Astrocyte (in vitro differentiated cells and primary cell): Measurements from ENCODE around the gene ATP5PB. TPM values are rescaled to one million over a fixed set of nuclear protein-coding genes. Genes with fewer than 3 reads are reported as not detected.
A peak's percentile ranks its signal among the peaks of the same experiment; 100 is the strongest.

Source experiments
- DNase-seq: peaks from one replicate; pipeline ENCODE4 v3.0.0-alpha.2; 2010; ENCODE audit warnings: low read depth
- FAIRE-seq: peaks from 2 replicates; lab custom pipeline; 2011; peaks lifted over from hg19 to GRCh38; lab: Jason Lieb, UNC
- H2AFZ ChIP-seq: 2 replicates; pipeline ENCODE4 v1.6.0; 2012; ENCODE audit warnings: low read depth, low read length, inconsistent platforms
- H3K27ac ChIP-seq: 2 replicates; pipeline ENCODE4 v1.5.1; 2011; ENCODE audit warnings: low read depth, low read length, inconsistent platforms
- H3K27me3 ChIP-seq: 2 replicates; pipeline ENCODE4 v1.6.0; 2011; ENCODE audit warnings: low read length, inconsistent platforms; ENCODE audit not compliant: insufficient read depth
- H3K36me3 ChIP-seq: 2 replicates; pipeline ENCODE4 v1.5.1; 2011; ENCODE audit warnings: low read length, inconsistent platforms; ENCODE audit not compliant: insufficient read depth
- H3K4me1 ChIP-seq: 2 replicates; pipeline ENCODE4 v1.5.1; 2011; ENCODE audit warnings: low read length, inconsistent platforms; ENCODE audit not compliant: insufficient read depth
- H3K4me2 ChIP-seq: 2 replicates; pipeline ENCODE4 v1.6.0; 2012; ENCODE audit warnings: low read length, inconsistent platforms
- H3K4me3 ChIP-seq: 2 replicates; pipeline ENCODE4 v1.5.1; 2011; ENCODE audit warnings: low read depth, mild to moderate bottlenecking, low read length, inconsistent platforms; ENCODE audit not compliant: insufficient read depth
- H3K79me2 ChIP-seq: 2 replicates; pipeline ENCODE4 v1.6.0; 2012; ENCODE audit warnings: mild to moderate bottlenecking, low read length, inconsistent platforms; ENCODE audit not compliant: insufficient read depth
- H3K9ac ChIP-seq: 2 replicates; pipeline ENCODE4 v1.6.0; 2012; ENCODE audit warnings: mild to moderate bottlenecking, low read length, inconsistent platforms
- H3K9me3 ChIP-seq: 2 replicates; pipeline ENCODE4 v1.5.1; 2012; ENCODE audit warnings: low read depth, mild to moderate bottlenecking, low read length, inconsistent platforms; ENCODE audit not compliant: insufficient read depth
- H4K20me1 ChIP-seq: 2 replicates; pipeline ENCODE4 v1.6.0; 2012; ENCODE audit warnings: low read length, inconsistent platforms; ENCODE audit not compliant: insufficient read depth
- H3K27ac Mint-ChIP-seq: one replicate; pipeline ENCODE4 v1.8.0; 2021; ENCODE audit warnings: mild to moderate bottlenecking, mixed read lengths; ENCODE audit not compliant: unreplicated experiment
- H3K27me3 Mint-ChIP-seq: one replicate; pipeline ENCODE4 v1.8.0; 2021; ENCODE audit warnings: low read depth, mixed read lengths; ENCODE audit not compliant: unreplicated experiment
- H3K36me3 Mint-ChIP-seq: one replicate; pipeline ENCODE4 v1.8.0; 2021; ENCODE audit warnings: low read depth, mixed read lengths; ENCODE audit not compliant: unreplicated experiment
- H3K4me1 Mint-ChIP-seq: one replicate; pipeline ENCODE4 v1.8.0; 2021; ENCODE audit warnings: low read depth, mixed read lengths; ENCODE audit not compliant: unreplicated experiment
- H3K4me3 Mint-ChIP-seq: one replicate; pipeline ENCODE4 v1.8.0; 2021; ENCODE audit warnings: mild to moderate bottlenecking, moderate library complexity, mixed read lengths; ENCODE audit not compliant: unreplicated experiment
- H3K9me3 Mint-ChIP-seq: one replicate; pipeline ENCODE4 v1.8.0; 2021; ENCODE audit warnings: mild to moderate bottlenecking, mixed read lengths; ENCODE audit not compliant: unreplicated experiment
- CTCF ChIP-seq: IDR thresholded peaks from 2 replicates; pipeline ENCODE4 v1.5.1; 2011; ENCODE audit warnings: low read depth, mild to moderate bottlenecking, inconsistent platforms, low read length, moderate library complexity; ENCODE audit not compliant: insufficient read depth
- EZH2 ChIP-seq: IDR thresholded peaks from 2 replicates; pipeline ENCODE4 v1.6.1; 2012; ENCODE audit warnings: mild to moderate bottlenecking, low read length, inconsistent platforms; ENCODE audit not compliant: insufficient read depth
- total RNA-seq: library from RNA; stranded (reverse); gene quantifications from 2 replicates; pipeline ENCODE4 v1.2.1, GENCODE V29; 2021

Gene ATP5PB
- total RNA-seq, 1 donor from 2014 or later: 214 TPM

GRCh38 chr1:111402083-111402482 lies 47.2 kb upstream of the ATP5PB start:
- Histone ChIP-seq H3K4me3 (no peak overlapping the region), H2AFZ (no peak overlapping the region), H3K9me3 (no peaks in the 10 kb centered on the region), H3K27me3 (peaks cover 17% of the 10 kb centered on the region), H3K79me2 (no peaks in the 10 kb centered on the region), H3K4me1 (no peaks in the 10 kb centered on the region), H3K9ac (no peak overlapping the region), H3K4me2 (no peak overlapping the region), H3K36me3 (no peaks in the 10 kb centered on the region), H3K27ac (no peak overlapping the region), H4K20me1 (no peaks in the 10 kb centered on the region)
- no peak for FAIRE-seq
- no peaks in the 10 kb centered on the region for H3K36me3 Mint-ChIP-seq
- no peak overlapping the region for H3K27ac Mint-ChIP-seq
- peaks cover 3% of the 10 kb centered on the region for H3K27me3 Mint-ChIP-seq
- TF ChIP-seq EZH2: no peak
- no peak for TF ChIP-seq CTCF
- no peak overlapping the region for H3K4me3 Mint-ChIP-seq
- no peak for DNase-seq
- peaks cover 4% of the 10 kb centered on the region for H3K9me3 Mint-ChIP-seq
- peaks cover 2% of the 10 kb centered on the region for H3K4me1 Mint-ChIP-seq

GRCh38 chr1:111404588-111404987 lies 44.7 kb upstream of the ATP5PB start:
- Histone ChIP-seq H4K20me1 (no peaks in the 10 kb centered on the region), H3K36me3 (no peaks in the 10 kb centered on the region), H3K9me3 (no peaks in the 10 kb centered on the region), H3K27ac (no peak overlapping the region), H3K4me3 (no peak overlapping the region), H3K79me2 (no peaks in the 10 kb centered on the region), H3K9ac (no peak overlapping the region), H3K4me1 (no peaks in the 10 kb centered on the region), H3K4me2 (no peak overlapping the region), H3K27me3 (peaks cover 17% of the 10 kb centered on the region), H2AFZ (no peak overlapping the region)
- H3K27me3 Mint-ChIP-seq: peaks cover 3% of the 10 kb centered on the region
- FAIRE-seq (no peak), DNase-seq (no peak)
- no peaks in the 10 kb centered on the region for H3K9me3 Mint-ChIP-seq
- peak overlapping the region; percentile 13 for H3K27ac Mint-ChIP-seq
- no peak overlapping the region for H3K4me3 Mint-ChIP-seq
- H3K36me3 Mint-ChIP-seq: no peaks in the 10 kb centered on the region
- peaks cover 2% of the 10 kb centered on the region for H3K4me1 Mint-ChIP-seq
- TF ChIP-seq EZH2: no peak
- TF ChIP-seq CTCF: no peak

GRCh38 chr1:111406321-111406768 lies 42.9 kb upstream of the ATP5PB start:
- Histone ChIP-seq H3K36me3 (no peaks in the 10 kb centered on the region), H4K20me1 (no peaks in the 10 kb centered on the region), H3K27ac (no peak overlapping the region), H3K79me2 (no peaks in the 10 kb centered on the region), H3K9me3 (no peaks in the 10 kb centered on the region), H3K4me2 (no peak overlapping the region), H3K9ac (no peak overlapping the region), H2AFZ (no peak overlapping the region), H3K4me1 (no peaks in the 10 kb centered on the region), H3K27me3 (peaks cover 16% of the 10 kb centered on the region), H3K4me3 (no peak overlapping the region)
- no peak for TF ChIP-seq EZH2
- no peak for TF ChIP-seq CTCF
- DNase-seq (peak; percentile 36), FAIRE-seq (no peak)
- H3K4me3 Mint-ChIP-seq: no peak overlapping the region
- no peaks in the 10 kb centered on the region for H3K9me3 Mint-ChIP-seq
- H3K4me1 Mint-ChIP-seq: peaks cover 2% of the 10 kb centered on the region
- H3K36me3 Mint-ChIP-seq: no peaks in the 10 kb centered on the region
- H3K27me3 Mint-ChIP-seq: no peaks in the 10 kb centered on the region
- H3K27ac Mint-ChIP-seq: no peak overlapping the region
